Epithelial cell of proximal tubule (primary cell): ENCODE data around the gene HCFC2. TPM values are rescaled to one million over a fixed set of nuclear protein-coding genes. Genes with fewer than 3 reads are reported as not detected.
A peak's percentile ranks its signal among the peaks of the same experiment; 100 is the strongest.

Experiments
- DNase-seq: peaks from one replicate; pipeline ENCODE4 v3.0.0-alpha.2; 2011; ENCODE audit warnings: low read depth
- H3K4me3 ChIP-seq: 2 replicates; pipeline ENCODE4 v1.5.1; 2011; ENCODE audit warnings: low read depth, mild to moderate bottlenecking, low read length
- total RNA-seq: library from RNA; depleted of rRNA; stranded (reverse); fragments of >200 nt; gene quantifications from 2 replicates; pipeline ENCODE4 v1.2.3, GENCODE V29; 2015
- TF ChIP-seq, protein P1 (sequence below): conservative IDR thresholded peaks from 2 replicates; pipeline ENCODE4 v1.5.1; 2012; ENCODE audit warnings: low read depth, mild to moderate bottlenecking, low read length

Gene HCFC2
- total RNA-seq, 1 donor from 2014 or later, result 6.1 TPM

DNA sequence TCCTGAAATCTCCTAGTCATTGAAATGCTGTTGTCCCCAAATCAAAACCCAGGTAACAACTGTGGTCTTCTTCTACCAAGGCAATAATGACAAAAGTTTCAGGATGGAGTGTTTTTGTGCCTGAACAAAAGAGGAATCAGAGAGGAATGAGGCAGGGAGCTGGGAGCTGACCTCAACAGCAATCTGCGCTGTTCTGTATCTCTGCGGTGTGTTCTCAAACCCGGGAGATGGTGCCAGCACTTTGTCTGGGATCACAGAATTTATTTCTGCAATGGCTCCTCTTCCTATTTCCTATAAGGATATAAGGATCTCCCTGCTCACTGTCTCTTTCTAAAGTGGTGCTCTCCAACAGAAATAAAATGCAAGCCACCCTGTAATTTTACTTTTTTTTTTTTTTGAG, 13.9 kb upstream of the HCFC2 start:
- DNase-seq, result no peak
- TF ChIP-seq, protein P1, sequence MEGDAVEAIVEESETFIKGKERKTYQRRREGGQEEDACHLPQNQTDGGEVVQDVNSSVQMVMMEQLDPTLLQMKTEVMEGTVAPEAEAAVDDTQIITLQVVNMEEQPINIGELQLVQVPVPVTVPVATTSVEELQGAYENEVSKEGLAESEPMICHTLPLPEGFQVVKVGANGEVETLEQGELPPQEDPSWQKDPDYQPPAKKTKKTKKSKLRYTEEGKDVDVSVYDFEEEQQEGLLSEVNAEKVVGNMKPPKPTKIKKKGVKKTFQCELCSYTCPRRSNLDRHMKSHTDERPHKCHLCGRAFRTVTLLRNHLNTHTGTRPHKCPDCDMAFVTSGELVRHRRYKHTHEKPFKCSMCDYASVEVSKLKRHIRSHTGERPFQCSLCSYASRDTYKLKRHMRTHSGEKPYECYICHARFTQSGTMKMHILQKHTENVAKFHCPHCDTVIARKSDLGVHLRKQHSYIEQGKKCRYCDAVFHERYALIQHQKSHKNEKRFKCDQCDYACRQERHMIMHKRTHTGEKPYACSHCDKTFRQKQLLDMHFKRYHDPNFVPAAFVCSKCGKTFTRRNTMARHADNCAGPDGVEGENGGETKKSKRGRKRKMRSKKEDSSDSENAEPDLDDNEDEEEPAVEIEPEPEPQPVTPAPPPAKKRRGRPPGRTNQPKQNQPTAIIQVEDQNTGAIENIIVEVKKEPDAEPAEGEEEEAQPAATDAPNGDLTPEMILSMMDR, result no peak
- H3K4me3 ChIP-seq, result peak overlapping the region; percentile 56

DNA sequence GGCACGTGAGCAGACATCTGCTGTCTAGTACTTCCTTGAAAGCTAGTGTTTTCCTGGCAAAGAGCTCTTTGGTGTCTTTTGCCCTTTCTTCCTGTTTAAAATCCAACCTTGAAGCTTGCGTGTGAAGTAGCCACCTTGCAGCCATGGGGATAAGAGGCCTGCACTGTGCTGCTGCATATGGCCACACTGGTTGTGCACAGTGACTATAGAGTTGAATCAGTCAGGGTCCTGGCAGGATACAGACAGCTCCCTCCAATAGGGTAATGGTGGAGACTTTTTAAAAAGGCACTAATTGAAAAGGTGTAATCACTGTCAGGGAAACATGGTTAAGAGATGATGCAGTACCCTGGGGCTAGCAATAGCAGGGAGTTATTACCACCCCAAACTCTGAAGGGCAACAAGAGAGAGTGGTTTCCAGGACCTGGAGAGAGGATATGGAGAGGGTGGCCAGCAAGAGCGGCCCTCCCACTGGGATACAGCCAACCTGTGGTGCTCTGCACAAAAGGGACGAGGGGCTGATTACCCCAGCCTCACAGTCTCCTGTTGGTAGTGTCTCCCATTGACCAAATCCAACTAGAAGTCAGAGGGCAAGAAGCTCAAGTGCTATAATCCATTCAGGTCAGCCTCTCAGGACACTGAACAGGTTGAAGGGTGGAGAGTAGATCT, 9.5 kb upstream of the HCFC2 start:
- TF ChIP-seq, protein P1, result no peak
- DNase-seq, result no peak
- no peak overlapping the region for H3K4me3 ChIP-seq

DNA sequence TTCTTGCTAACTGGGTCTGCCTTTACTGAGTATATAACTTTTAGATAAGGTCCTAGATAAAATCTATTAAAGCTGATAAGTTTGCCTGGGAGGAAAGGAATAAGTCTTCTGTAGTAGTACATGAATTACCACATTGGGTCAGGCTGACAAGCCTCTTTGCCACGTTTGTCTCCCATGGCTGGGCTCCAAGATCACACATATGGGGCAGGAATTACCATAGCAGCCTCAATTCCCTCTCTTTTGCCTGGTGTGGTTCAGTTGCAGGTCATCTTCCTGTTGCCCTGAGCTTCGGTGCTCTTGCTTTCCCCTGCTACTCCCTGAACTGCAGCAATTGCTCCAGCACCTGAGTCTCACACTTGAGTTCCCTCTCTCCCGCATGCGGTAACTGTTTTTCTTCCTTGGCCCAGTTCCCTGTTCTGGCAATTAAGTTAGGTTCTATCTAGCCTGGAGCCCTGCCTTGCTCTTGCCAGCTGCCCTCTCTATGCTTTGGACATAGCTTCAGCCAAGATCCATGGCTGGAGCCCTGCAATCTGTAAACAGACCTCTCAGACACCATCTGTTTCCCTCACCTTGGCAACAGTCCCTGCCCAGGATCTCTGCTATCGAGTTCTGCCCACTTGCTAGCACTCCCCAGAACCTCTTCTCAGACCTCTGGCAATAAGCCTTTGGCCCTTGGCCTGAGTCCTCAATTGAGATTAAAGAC, 8.5 kb upstream of the HCFC2 start:
- no peak for DNase-seq
- H3K4me3 ChIP-seq, result no peak overlapping the region
- TF ChIP-seq, protein P1, result no peak

DNA sequence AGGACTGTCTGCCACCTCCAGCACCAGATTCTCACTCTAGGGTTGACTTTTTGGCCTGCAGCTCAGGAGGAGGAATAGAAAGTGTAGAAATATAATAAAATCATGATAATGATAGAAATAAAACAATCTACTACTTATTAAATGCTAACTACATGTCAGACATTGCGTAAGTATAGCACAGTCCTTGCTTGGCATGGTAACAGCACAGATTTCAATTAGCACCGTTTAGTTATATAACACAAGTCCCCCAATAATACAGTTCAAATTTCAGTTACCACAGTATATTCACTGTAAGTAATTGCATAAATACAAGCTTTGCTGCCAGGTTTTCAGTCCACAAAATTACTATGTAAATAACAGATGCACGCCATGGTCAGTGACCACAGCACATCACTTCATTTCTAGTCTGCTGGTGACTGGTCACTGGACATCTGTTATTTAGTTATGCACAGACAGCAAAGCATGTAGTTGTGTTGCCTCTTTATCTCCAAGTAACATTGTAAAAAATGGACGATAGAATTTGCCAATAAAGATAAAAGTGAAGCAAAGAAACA, 7.8 kb upstream of the HCFC2 start:
- no peak for DNase-seq
- TF ChIP-seq, protein P1, result no peak
- H3K4me3 ChIP-seq, result no peak overlapping the region

DNA sequence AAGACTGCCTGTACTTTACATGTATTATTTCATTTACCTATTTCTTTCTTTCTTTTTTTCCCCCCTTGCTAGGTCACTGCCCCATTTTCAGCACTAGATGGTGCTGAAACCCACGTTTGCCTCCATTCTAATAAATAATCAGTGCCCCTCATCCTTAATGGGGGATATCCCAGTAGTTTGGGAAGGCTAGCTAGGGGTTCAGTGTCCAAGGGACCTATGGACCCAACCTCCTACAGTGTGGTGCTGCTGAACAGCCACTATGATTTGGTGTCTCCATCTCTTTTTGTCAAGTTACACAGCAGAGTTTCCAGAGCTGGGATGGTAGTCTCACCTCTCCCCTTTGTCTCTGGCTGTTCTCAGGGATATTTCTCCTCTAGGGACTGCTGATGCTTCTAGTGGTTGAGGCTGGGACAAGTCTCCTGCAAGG, 6.5 kb upstream of the HCFC2 start:
- no peak overlapping the region for H3K4me3 ChIP-seq
- TF ChIP-seq, protein P1, result peak; percentile 80
- no peak for DNase-seq

DNA sequence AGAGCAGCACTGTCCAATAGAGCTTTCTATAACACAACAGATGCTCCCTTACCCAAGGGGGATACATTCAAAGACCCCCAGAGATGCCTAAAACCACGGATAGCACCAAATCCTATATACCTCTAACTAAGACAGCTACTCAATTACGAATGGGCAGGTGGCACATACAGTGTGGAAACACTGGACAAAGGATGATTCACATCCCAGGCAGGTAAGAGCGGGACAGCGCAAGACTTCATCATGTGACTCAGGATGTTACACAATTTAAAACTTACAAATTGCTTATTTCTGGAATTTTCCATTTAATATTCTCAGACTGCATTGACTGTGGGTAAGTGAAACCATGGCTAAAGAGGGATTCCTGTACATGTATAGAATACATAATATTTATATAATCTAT, 5.5 kb upstream of the HCFC2 start:
- H3K4me3 ChIP-seq, result no peak overlapping the region
- DNase-seq, result no peak
- TF ChIP-seq, protein P1, result no peak
